B cell (primary cell): ENCODE results near the gene ZNF230. TPM values are rescaled to one million over a fixed set of nuclear protein-coding genes. Genes with fewer than 3 reads are reported as not detected.

ENCODE experiments used
- ATAC-seq: fragments of 200-7000 bp; cut with Tn5 transposase; one replicate; pipeline ENCODE4 v1.10.0; 2021; ENCODE audit warnings: low read depth, mild to moderate bottlenecking, moderate number of reproducible peaks, moderate library complexity
- CTCF ChIA-PET: fragments of 350-600 bp; sonication (Branson Sonifier 250); formaldehyde crosslinking; loops from one replicate; lab custom pipeline; 2021; ENCODE audit warnings: antibody characterized with exemption, inconsistent platforms; lab: Charles Lee
- POLR2A ChIA-PET: fragments of 350-600 bp; sonication (Branson Sonifier 250); formaldehyde crosslinking; loops from one replicate; lab custom pipeline; 2021; ENCODE audit warnings: antibody characterized with exemption; lab: Charles Lee
- DNase-seq: peaks from one replicate; pipeline ENCODE4 v3.0.0; 2013
- H2AFZ ChIP-seq: 2 replicates; pipeline ENCODE4 v1.6.1; 2012; ENCODE audit warnings: mild to moderate bottlenecking, low read depth, low read length; ENCODE audit not compliant: insufficient read depth, poor library complexity, severe bottlenecking
- H3K27ac ChIP-seq, 2 donors: 1 replicate in 1 of 2; 2 replicates in 1 of 2; pipeline ENCODE4 v1.5.1; 2012 to 2013; ENCODE audit warnings: low read length in 2 of 2, mild to moderate bottlenecking in 2 of 2, moderate library complexity in 1 of 2
- H3K27me3 ChIP-seq, 4 experiments: fragments of 200-600 bp in 1 of 4; sonication (generic) in 1 of 4; replicated peaks in 1 of 4; 1 replicate in 2 of 4; 2 replicates in 2 of 4; pipeline versions ENCODE4 v1.6.1 to v1.7.0; 2013 to 2016; ENCODE audit warnings: low read length in 3 of 4, mild to moderate bottlenecking in 2 of 4, mixed read lengths in 1 of 4, moderate library complexity in 1 of 4; ENCODE audit not compliant: insufficient read depth in 4 of 4, control insufficient read depth in 3 of 4; ENCODE audit errors: control extremely low read depth in 1 of 4
- H3K36me3 ChIP-seq, 2 experiments: replicated peaks in 1 of 2; 1 replicate in 1 of 2; 2 replicates in 1 of 2; pipeline versions ENCODE4 v1.6.1 to v1.7.1; 2013; ENCODE audit warnings: low read length in 1 of 2; ENCODE audit not compliant: insufficient read depth in 2 of 2, control insufficient read depth in 1 of 2; ENCODE audit errors: control extremely low read depth in 1 of 2, extremely low read depth in 1 of 2
- H3K4me1 ChIP-seq, 2 donors: fragments of 200-600 bp in 1 of 2; sonication (generic) in 1 of 2; 1 replicate in 1 of 2; 2 replicates in 1 of 2; pipeline versions ENCODE4 v1.5.1 to v1.6.1; 2013 to 2017; ENCODE audit warnings: low read length in 2 of 2; ENCODE audit not compliant: control insufficient read depth in 2 of 2, insufficient read depth in 2 of 2
- H3K4me2 ChIP-seq: replicated peaks from 2 replicates; pipeline ENCODE3; 2012; ENCODE audit warnings: mild to moderate bottlenecking, low read depth, low read length; ENCODE audit not compliant: poor library complexity, severe bottlenecking
- H3K4me3 ChIP-seq, 5 experiments: fragments of 200-600 bp in 1 of 5; sonication (generic) in 1 of 5; 1 replicate in 3 of 5; 2 replicates in 2 of 5; pipeline versions ENCODE4 v1.5.1 to v1.7.0; 2011 to 2016; ENCODE audit warnings: low read length in 4 of 5, mild to moderate bottlenecking in 4 of 5, low read depth in 2 of 5, control low read depth in 1 of 5, moderate library complexity in 1 of 5; ENCODE audit not compliant: insufficient read depth in 1 of 5; ENCODE audit errors: control extremely low read depth in 1 of 5, extremely low read depth in 1 of 5
- H3K79me2 ChIP-seq: fragments of 200-600 bp; sonication (generic); one replicate; pipeline ENCODE4 v1.6.0; 2016; ENCODE audit warnings: low read length; ENCODE audit not compliant: control insufficient read depth, insufficient read depth
- H3K9ac ChIP-seq: fragments of 200-600 bp; sonication (generic); 2 replicates; pipeline ENCODE4 v1.6.1; 2017; ENCODE audit warnings: mild to moderate bottlenecking, low read length, moderate library complexity
- H3K9me3 ChIP-seq, 3 donors: one replicate each; pipeline versions ENCODE4 v1.6.1 to v1.7.1; 2013; ENCODE audit warnings: low read length in 2 of 3; ENCODE audit not compliant: control insufficient read depth in 2 of 3, insufficient read depth in 1 of 3; ENCODE audit errors: control extremely low read depth in 1 of 3
- H4K20me1 ChIP-seq: 2 replicates; pipeline ENCODE4 v1.6.0; 2012; ENCODE audit warnings: mild to moderate bottlenecking, low read length; ENCODE audit not compliant: insufficient read depth, control insufficient read depth, poor library complexity, severe bottlenecking
- H3K27ac Mint-ChIP-seq: one replicate; pipeline ENCODE4 v1.8.0; 2021; ENCODE audit warnings: mixed read lengths
- H3K27me3 Mint-ChIP-seq: one replicate; pipeline ENCODE4 v1.8.0; 2021; ENCODE audit warnings: mixed read lengths
- H3K4me1 Mint-ChIP-seq: one replicate; pipeline ENCODE4 v1.8.0; 2021; ENCODE audit warnings: mixed read lengths
- H3K4me3 Mint-ChIP-seq: one replicate; pipeline ENCODE4 v1.8.0; 2021; ENCODE audit warnings: mixed read lengths
- H3K9me3 Mint-ChIP-seq: one replicate; pipeline ENCODE4 v1.8.0; 2022; ENCODE audit warnings: mixed read lengths; ENCODE audit not compliant: insufficient read depth
- CTCF ChIP-seq: fragments of 200-600 bp; IDR thresholded peaks from one replicate; pipeline ENCODE4 v1.8.0; 2022; ENCODE audit warnings: antibody characterized with exemption, mild to moderate bottlenecking
- EZH2 ChIP-seq: IDR thresholded peaks from 2 replicates; pipeline ENCODE4 v1.6.1; 2012; ENCODE audit warnings: borderline replicate concordance, low read depth, mild to moderate bottlenecking, moderate library complexity, low read length; ENCODE audit not compliant: insufficient read depth, poor library complexity, severe bottlenecking
- WGBS: methylation state at CpG from one replicate; pipeline ENCODE4 v1.1.5; 2013; ENCODE audit warnings: missing lambda C conversion rate; ENCODE audit not compliant: insufficient coverage; 5-methylcytosine and 5-hydroxymethylcytosine counted together
- intact Hi-C: fragments of 100-400 bp; cut with micrococcal nuclease; formaldehyde crosslinking; loops from one replicate; pipeline ENCODE4 v1.10.0; 2022
- polyA plus RNA-seq: library from polyadenylated mRNA; depleted of rRNA; stranded (reverse); fragments of >200 nt; gene quantifications from 2 replicates; pipeline ENCODE4 v1.2.3, GENCODE V29; 2012
- total RNA-seq, 2 donors: library from RNA; stranded (reverse); fragments of 120-200 nt in 1 of 2; gene quantifications; 1 replicate in 1 of 2; 2 replicates in 1 of 2; pipeline versions ENCODE4 v1.2.3 to v1.2.4, GENCODE V29; 2013 to 2022

ZNF230 gene
- total and polyA plus RNA-seq, 2 donors (not counting 1 experiment from before 2014, with no cell fraction given): 3.7 to 16.8 TPM

GRCh38 chr19:43976732-43977131 is 26.0 kb upstream of the ZNF230 start:
- Histone ChIP-seq H3K27ac (no peak overlapping the region), H3K9me3 (peaks cover 8 to 28% (median 10%) of the 10 kb centered on the region in 3 donors), H3K4me1 (no peaks in the 10 kb centered on the region), H3K27me3 (no peaks in the 10 kb centered on the region), H3K79me2 (no peaks in the 10 kb centered on the region), H3K9ac (no peak overlapping the region), H3K4me2 (no peak overlapping the region), H2AFZ (no peak overlapping the region), H3K36me3 (no peaks in the 10 kb centered on the region), H3K4me3 (no peak overlapping the region), H4K20me1 (no peaks in the 10 kb centered on the region)
- TF ChIP-seq EZH2 (no peak), CTCF (no peak)
- WGBS: no CpG with 5 or more reads among the region's 1 CpG
- DNase-seq (no peak), ATAC-seq (no peak)
- ChIA-PET POLR2A (no interaction called here), CTCF (no interaction called here)
- Mint-ChIP-seq H3K27me3 (no peaks in the 10 kb centered on the region), H3K9me3 (peaks cover 10% of the 10 kb centered on the region), H3K4me1 (no peaks in the 10 kb centered on the region), H3K27ac (no peak overlapping the region), H3K4me3 (no peak overlapping the region)
- intact Hi-C loops: no loop called here

GRCh38 chr19:43983544-43983911 is 19.2 kb upstream of the ZNF230 start:
- Mint-ChIP-seq H3K9me3 (no peaks in the 10 kb centered on the region), H3K27ac (no peak overlapping the region), H3K4me3 (peak overlapping the region; percentile 78), H3K27me3 (no peaks in the 10 kb centered on the region), H3K4me1 (peaks cover 12% of the 10 kb centered on the region)
- intact Hi-C loops: loop anchor here (1.0 kb wide), 1 partner anchor 19 kb away; the partner anchor contains the start of gene ZNF230
- no peak for TF ChIP-seq CTCF
- TF ChIP-seq EZH2: no peak
- DNase-seq (no peak), ATAC-seq (no peak)
- no peaks in the 10 kb centered on the region for H3K27me3 ChIP-seq
- peaks cover 3 to 14% of the 10 kb centered on the region in 2 donors for H3K4me1 ChIP-seq
- H4K20me1 ChIP-seq: no peaks in the 10 kb centered on the region
- peaks cover 27% of the 10 kb centered on the region for H3K79me2 ChIP-seq
- H3K36me3 ChIP-seq: peaks cover 0 to 3% of the 10 kb centered on the region in 2 experiments
- peak overlapping the region; percentile 94 for H3K9ac ChIP-seq
- H3K27ac ChIP-seq: peak overlapping the region in 1 of 2 donors; percentile 79
- WGBS: no CpG with 5 or more reads among the region's 2 CpGs
- H2AFZ ChIP-seq: peak overlapping the region; percentile 100
- ChIA-PET POLR2A (interaction anchor here (1.0 kb wide), 1 partner anchor 48 kb away, joined by 5 read pairs; the partner anchor contains the start of gene ZNF45), CTCF (no interaction called here)
- H3K9me3 ChIP-seq: peaks cover 0 to 7% (median 1%) of the 10 kb centered on the region in 3 donors
- H3K4me3 ChIP-seq: peak overlapping the region; percentile 79 to 93 (median 85)
- H3K4me2 ChIP-seq: peak overlapping the region; percentile 81
